Measurements from ENCODE around the gene MYO3A.

Gene MYO3A, protein sequence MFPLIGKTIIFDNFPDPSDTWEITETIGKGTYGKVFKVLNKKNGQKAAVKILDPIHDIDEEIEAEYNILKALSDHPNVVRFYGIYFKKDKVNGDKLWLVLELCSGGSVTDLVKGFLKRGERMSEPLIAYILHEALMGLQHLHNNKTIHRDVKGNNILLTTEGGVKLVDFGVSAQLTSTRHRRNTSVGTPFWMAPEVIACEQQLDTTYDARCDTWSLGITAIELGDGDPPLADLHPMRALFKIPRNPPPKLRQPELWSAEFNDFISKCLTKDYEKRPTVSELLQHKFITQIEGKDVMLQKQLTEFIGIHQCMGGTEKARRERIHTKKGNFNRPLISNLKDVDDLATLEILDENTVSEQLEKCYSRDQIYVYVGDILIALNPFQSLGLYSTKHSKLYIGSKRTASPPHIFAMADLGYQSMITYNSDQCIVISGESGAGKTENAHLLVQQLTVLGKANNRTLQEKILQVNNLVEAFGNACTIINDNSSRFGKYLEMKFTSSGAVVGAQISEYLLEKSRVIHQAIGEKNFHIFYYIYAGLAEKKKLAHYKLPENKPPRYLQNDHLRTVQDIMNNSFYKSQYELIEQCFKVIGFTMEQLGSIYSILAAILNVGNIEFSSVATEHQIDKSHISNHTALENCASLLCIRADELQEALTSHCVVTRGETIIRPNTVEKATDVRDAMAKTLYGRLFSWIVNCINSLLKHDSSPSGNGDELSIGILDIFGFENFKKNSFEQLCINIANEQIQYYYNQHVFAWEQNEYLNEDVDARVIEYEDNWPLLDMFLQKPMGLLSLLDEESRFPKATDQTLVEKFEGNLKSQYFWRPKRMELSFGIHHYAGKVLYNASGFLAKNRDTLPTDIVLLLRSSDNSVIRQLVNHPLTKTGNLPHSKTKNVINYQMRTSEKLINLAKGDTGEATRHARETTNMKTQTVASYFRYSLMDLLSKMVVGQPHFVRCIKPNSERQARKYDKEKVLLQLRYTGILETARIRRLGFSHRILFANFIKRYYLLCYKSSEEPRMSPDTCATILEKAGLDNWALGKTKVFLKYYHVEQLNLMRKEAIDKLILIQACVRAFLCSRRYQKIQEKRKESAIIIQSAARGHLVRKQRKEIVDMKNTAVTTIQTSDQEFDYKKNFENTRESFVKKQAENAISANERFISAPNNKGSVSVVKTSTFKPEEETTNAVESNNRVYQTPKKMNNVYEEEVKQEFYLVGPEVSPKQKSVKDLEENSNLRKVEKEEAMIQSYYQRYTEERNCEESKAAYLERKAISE (N-terminal part only)

DNA sequence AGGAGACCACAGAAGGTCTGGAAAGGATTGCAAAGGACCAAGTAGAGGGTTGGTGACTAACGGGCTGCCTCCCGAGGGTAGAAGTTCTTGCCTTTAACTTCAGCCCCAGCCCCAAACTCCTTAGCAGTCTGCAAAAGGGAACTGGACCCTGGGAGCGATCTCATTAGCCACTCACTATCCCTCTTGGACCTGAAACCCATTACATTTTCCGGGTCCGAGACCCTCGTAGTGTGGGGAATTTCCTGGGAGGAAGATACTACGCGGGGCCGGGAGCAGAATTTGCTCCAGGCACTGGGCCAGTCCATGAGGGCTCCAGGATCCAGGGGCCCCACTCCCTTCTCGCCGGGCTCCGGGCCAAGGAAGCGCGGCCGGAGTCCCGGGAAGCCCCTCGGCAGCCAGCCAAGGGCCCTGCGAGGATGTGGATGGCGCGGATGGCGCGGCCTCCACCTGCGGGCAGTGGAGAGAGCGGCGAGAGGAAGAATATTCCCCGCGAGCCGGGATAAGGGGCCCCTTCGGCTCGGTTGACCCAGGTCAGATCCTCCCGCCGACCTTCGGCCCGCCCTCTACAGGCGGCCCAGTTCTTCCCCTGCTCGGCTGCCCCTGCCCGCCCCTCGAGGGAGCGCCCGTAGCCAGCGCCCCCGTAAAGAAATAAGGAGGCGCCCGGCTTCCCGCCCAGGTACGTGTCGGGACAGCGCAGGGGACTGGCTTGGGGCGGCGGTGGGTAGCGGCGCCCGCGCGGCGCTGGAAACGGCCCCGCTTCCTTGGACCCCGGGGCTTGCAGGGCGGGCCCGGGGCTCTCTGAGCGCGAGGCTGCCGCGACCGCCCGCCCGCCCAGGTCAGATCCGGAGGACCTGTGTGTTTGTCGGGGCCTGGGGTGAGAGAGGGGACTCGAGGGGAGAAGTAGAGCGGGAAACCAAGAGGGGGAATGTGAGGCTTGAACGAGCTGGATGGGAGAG is at the start of gene MYO3A:
MYO3A (plus strand) TSS at position 577 of the 956 bp plus-strand sequence. CDS start 17,882 bp downstream, outside the sequence.
- no peak for DNase-seq (ENCODE audit: low read depth in 2 of 2)

DNA sequence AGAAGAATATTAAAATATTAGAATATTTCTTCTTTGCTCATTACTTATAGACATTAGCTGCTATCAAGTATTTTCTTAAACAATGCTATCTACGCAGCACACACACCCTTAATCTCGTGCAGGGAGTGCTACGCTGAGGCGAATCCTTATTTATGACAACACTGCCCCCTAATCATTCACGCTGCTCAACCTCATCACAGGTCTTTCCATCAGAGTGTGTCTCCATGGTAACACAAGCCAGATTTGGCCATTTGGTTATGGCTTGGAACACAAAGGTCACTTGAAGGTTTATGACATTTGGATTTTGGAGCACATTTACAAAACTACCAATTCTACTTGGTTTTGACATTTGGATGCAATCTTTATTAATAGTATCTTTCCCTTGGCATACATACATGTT is 45.4 kb upstream of the MYO3A start:
- DNase-seq (ENCODE audit: low read depth in 2 of 2): no peak

DNA sequence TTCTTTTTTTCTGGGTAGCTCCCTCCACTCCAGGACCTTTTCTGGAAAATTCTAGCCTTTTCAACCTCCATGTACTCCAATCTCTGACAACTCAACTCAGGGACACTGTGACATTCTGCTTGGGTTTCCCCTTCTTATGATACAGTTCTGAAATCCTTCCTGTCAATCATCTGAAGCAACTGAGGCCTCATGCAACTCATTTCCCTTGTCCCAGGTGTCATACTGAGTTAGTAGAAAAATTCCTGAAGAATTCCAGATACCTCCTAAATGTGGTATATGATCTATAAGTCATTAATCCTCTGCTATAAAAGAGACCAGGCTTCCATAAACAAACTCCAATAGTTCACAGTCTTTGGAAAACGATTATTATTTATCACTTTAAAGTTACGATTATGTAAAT is 43.0 kb upstream of the MYO3A start:
- DNase-seq (ENCODE audit: low read depth in 2 of 2): no peak

DNA sequence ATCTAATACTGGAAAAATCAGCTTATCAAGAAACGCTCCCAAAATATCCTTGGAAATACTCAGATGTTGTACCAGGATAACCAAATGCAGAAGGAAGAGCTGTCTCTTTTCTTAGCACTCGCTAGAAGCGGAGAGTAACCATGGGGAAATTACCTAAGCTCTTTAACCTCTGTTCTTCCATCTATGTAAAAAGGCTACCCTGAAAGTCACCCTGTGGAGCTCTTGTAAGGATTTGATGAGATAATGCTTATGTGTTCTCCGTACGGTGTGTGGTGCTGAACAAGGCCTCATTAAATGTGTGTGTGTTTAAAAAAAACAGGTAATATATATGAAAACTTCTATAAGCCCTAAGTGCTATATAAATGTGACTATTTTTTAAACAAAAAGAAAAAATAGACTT is 38.2 kb upstream of the MYO3A start:
- no peak for DNase-seq (ENCODE audit: low read depth in 2 of 2)

DNA sequence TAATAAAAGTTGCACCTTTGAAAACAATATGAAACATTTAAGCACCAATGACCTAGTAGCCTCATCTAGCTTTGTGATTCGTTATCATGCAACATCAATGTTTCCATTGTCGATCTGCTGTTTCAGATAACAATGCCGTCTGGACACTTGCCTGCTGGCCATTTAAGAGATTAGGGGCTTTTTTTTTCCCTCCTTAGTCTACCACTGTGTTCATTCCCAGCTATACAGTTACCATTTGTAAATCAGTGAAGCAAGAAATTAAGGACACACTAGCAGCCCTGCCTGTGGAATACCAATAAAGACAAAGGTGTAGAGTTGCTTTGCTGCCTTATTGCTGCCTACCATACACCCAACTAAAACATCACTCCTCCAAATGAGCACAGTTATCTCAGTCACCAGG is 37.6 kb upstream of the MYO3A start:
- DNase-seq (ENCODE audit: low read depth in 2 of 2): no peak

DNA sequence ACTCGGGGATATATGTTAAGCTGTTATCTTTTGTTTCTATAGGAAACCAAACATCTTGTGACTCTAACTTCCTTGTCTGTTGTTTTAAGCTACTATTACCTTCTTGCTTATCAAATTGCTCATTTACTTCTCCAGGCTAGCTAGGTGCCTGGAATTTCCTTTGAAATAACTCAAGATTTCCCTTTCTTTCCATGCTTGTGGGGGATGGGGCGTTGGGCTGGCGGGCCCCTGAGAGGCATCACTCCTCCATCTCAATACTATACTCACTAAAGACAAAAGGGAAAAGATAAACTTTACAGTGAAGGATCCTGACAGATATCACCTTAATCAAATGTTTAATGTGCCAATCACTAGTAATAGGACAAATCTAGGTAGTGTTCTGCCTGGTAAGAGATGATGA is 34.7 kb upstream of the MYO3A start:
- DNase-seq (ENCODE audit: low read depth in 2 of 2): no peak

DNA sequence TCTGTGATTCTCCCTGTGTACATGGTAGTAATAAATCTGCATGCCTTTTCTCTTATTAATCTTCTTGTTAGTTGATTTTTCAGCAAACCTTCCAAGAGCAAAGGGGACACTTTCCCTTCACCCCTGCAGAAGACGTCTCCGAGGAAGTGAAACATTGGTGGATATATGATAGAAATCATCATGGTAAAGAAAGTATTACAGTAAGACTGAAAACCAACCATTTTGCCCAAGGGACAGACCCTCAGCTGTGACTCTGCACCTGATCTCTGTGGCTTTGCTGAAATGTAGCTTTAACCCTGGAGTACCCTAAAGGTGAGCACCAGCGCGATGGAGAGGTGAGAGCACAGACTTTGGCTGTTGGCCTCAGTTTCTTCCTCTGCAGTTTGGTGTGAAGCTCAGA is 32.8 kb upstream of the MYO3A start:
- no peak for DNase-seq (ENCODE audit: low read depth in 2 of 2)

DNA sequence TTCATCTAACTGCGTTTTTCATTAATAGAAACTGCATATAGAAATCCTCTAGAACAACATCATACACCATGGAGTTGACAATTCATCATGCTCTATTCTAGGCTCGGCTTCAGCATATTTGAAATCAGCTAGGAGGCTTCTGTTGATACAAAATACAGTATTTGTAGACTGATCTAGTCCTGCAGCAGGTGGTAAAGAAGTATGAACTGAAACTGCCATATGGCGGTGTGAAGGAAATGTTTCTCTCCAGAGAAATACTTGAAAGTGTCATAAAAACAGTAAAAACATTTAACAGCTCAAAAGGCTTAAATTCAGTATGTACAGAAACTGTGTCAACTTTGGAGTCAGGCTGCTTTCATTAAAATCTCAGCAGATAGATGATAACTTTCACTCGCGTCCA is 32.0 kb upstream of the MYO3A start:
- no peak for DNase-seq (ENCODE audit: low read depth in 2 of 2)

DNA sequence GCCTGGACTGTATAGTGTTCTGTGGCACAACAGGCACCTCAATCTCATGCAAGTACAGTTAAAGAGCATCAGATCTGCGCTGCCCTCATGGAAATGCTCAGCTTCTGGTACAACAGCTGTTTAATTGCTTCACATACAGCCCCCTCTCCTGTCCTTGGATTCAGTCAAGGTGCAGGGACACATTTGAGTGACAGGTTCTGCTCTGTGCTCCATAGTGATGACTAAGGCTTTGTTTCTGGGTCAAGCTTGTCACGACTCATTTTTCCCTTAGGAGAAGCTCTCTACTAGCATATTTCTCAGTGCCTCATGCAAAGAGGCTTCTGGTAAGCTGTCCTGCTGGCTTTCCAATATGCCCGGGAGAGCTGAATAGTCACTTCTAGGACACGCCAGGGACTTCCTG is 26.8 kb upstream of the MYO3A start:
- DNase-seq (ENCODE audit: low read depth in 2 of 2): no peak

DNA sequence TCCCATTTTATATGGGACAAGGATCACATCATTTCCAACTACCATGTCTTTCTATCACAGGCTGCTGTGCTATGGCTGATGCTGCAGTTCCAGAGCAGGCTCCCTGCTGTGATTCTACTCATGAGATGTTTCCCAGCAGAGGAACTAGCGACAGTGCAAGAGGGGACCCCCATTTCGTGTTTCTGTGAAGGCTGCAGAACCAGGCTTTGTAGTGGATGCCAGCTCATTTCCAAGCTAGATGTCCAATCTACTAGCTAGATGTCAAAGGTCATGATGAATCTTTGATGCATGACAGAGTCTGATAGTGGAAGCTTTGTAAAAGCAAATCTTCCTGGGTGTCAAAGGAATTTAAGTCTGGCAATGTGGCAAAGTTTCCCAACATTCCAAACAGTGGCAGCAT is 21.2 kb upstream of the MYO3A start:
- no peak for DNase-seq (ENCODE audit: low read depth in 2 of 2)

DNA sequence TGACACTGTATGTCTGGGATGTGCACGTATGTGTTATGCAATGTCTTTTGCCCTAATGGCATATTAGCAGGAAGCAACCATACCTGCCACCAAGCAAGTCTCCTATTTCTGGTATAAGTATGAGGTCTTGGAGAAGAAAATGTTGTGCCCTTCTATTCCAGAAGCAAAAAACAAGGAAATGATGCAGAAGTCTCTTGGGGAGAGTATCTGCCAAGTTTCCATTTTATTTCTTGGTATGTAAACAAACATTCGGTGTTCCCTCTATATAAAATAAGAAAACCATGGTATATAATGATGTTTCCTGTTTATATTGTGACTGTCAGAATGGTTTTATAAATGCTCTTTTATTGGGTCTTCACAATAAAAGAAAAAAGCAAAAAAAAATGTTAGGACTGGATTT is 19.3 kb upstream of the MYO3A start:
- no peak for DNase-seq (ENCODE audit: low read depth in 2 of 2)

DNA sequence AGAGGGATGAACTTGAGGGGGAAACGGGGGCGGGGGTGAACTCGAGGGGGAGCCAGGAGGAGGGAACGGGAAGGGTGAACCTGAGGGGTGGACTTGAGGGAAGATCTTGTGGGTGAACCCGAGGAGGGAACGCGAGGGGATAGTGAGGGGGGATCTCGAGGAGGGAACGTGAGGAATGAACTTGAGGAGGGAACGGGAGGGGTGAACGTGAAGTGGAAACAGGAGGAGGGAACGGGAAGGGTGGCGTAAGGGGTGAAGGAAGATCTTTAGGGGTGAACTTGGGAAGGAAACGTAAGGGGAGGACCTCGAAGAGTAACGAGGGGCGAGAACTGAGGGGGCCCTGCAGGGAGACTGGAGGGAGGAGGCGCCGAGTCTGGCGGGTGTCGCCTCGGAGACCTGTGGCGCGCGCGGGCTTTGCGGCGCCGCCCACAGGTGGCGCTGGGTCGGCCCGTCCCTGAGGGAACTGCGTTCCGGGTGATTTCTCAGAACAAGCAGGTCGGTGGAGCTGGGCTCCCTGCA is 651 bp downstream of the MYO3A start:
- DNase-seq (ENCODE audit: low read depth in 2 of 2): no peak

DNA sequence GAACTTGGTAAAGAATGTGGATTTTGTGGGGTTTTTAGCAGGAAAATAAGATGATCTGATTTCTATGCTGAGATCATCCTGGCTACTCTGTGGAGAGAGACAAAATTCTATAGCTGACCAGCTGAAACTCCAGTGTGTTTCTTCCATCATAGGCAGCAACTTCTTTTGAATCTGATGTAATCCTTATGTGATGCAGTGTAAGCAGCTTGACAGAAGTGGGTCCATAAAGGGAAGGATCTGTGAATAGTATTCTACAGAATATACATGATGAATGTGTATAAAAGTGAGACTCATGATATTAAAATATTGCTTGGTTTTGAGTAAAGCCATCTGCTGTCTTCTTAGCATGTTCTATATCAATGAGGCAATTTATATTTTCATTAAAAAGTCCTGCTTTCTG is 4.4 kb downstream of the MYO3A start:
- DNase-seq (ENCODE audit: low read depth in 2 of 2): no peak

DNA sequence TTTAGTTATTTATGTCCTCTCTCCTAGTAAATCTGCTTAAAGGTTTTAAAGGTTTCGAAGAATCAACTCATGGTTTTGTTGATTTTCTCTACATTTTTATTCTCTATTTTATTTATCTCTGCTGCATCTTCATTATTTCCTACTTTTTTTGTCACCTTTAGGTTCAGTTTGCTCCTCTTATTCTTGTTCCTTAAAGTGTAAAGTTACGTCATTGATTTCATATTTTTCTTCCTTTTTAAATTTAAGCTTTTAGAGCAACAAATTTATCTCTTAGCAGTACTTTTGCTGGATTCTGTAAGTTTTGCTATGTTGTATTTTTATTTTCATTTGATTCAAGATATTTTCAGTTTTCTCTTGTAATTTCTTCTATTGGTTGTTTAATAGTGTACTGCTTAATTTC is 10.7 kb downstream of the MYO3A start:
- DNase-seq (ENCODE audit: low read depth in 2 of 2): no peak

DNA sequence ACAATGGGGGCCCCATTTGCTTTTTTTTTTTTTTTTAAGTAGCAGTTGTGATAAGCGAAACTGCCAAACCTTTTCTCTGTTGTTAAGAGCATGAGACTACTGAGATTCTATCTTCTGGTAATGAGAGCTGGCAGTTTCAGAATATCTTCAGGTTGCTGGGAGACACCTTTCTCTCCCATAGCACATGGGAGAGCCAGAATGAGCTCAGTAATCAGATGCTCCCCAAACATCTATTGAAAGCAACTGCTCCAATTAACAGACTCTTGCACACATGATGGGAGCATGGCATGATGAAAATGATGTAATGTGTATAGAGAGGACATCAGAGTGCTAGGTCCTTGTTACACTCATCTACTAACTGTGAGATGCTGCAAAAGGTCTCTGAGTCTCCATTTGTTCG is 18.8 kb downstream of the MYO3A start:
- no peak for DNase-seq (ENCODE audit: low read depth in 2 of 2)

DNA sequence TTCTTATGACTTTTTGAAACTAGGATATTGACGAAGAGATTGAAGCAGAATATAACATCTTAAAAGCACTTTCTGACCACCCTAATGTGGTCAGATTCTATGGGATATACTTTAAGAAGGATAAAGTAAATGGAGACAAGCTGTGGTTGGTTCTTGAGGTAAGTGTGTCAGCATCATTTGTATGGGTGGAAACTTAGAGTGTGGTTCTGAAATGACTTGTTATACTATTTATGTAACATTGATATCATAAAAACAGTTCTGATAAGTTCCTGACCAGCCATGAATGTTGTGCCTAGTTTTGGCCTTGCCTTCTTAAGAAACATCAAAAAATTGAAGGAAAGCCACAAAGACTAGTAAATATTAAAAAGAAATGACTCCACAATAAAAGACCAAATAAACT is 20.8 kb downstream of the MYO3A start:
- DNase-seq (ENCODE audit: low read depth in 2 of 2): no peak

DNA sequence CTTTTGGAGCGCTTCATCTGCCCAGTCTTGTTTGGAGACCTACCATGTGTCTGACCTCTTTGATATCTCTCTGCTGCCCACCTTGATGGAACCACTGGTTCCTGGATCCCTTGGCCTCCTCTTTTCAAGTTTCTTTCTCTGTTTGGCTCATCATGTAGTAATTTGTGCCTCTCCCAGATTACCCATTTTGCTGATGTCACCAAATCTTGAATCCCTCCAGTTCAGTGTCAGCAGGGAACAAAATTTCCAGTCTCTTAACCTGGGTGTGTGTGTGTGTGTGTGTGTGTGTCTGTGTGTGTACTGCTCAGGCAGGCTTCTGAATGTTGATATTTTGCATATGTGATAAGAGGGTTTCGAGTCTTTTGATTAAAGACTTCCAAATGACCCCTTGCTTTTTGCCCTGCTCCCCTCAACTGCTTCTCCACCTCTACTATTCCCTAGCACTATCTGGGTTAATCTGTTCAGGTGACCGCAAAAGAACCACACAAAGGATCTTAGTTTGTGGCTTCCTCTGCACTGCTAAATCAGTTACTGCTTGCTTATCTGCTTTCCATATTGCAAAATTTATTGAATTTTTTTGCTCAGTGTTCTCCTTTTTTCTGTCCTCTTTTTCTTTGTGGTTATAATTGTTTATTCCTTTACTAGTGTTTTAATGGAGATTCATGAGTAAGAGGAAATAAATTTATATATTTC is 25.7 kb downstream of the MYO3A start:
- no peak for DNase-seq (ENCODE audit: low read depth in 2 of 2)

DNA sequence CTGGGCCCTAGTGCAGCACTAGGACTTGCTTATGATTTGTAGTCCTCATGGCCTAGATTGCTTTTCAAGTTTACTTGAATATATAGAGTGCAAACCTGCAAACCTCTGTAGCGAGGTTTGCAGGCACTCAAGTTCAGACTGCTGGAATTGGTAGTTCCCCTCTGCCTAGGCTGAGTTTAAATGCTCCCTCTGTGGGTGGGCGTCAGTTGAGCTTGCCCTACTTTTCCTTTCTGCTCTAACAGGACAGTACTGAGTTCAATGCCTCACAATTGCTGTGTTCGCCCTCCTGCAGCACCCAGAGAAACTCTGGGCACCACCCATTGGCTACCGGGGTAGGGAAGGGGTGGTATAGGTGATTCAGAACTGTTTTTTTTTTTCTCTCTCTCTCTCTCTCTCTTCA is 31.6 kb downstream of the MYO3A start:
- DNase-seq (ENCODE audit: low read depth in 2 of 2): no peak

DNA sequence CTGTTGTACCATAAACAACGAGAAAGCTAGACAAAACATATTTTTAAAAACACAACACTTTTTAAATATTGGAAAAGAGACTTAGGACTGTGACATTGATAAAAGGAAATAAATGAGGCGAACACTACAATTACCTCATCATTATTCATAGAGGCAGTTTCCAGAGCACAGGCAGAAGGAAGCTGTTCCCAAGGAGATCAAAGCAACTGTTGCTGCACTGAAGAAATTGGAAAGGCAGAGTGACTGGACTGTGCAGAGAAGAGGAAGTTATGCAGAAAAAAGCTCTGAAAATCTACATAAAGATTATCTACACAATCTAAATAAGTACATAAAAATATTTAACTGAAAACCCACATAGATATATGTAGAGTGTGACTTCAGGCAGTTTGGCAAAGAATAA is 32.8 kb downstream of the MYO3A start:
- no peak for DNase-seq (ENCODE audit: low read depth in 2 of 2)

DNA sequence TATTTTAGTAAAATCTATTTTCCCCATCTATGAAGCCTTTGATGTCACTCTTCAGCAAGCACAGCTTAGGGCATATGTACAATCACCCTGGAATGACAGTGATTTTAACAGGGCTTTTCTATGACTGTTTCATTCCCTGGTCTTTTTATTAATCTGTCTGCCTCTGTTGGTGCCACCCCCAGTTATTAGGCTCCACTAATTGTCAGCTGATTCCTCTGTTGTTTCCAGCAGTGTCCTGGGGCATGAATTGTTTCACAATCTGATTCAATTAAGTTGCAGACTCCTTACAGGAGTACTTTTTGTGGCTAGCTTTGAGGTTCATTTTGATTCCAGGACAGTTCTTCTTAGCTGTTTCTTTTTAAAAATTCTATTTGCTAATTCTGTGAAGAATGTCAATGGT is 38.6 kb downstream of the MYO3A start:
- no peak for DNase-seq (ENCODE audit: low read depth in 2 of 2)

Measured in stimulated activated CD8-positive, alpha-beta memory T cell treated with anti-CD3 and anti-CD28 coated beads, Interleukin-7, amount 100 ng/mL, for 4 hours (primary cell).